Mucosa of gallbladder (tissue), 1 donor: Measurements from ENCODE around the gene AKR1B15. TPM values are rescaled to one million over a fixed set of nuclear protein-coding genes. Genes with fewer than 3 reads are reported as not detected.
"Not testable (repeated sequence)": the region's sequence is repeated elsewhere in the genome, so short reads cannot be mapped to it uniquely, and the experiment has no call there.

Experiments used
- DNase-seq: peaks from one replicate; pipeline ENCODE4 v3.0.0-alpha.2; 2020; ENCODE audit warnings: low spot score
- total RNA-seq: library from RNA; stranded (reverse); gene quantifications from one replicate; pipeline ENCODE4 v1.2.1, GENCODE V29; 2021
- donor health status: DM: no; HTN: no; CAD: no.

The AKR1B15 gene
- total RNA-seq, 1 donor from 2014 or later = 43.2 TPM

GRCh38 chr7:134532180-134532953, 16.5 kb upstream of the AKR1B15 start:
- DNase-seq = peak; percentile 81

GRCh38 chr7:134532954-134533218, 16.0 kb upstream of the AKR1B15 start:
- no peak for DNase-seq

GRCh38 chr7:134533288-134533771, 15.6 kb upstream of the AKR1B15 start:
- no peak for DNase-seq

GRCh38 chr7:134534633-134535032, 14.3 kb upstream of the AKR1B15 start:
- DNase-seq = no peak

- no peak for DNase-seq
These were observed 13.5 kb upstream of the AKR1B15 start for GRCh38 chr7:134535272-134535918.

DNA sequence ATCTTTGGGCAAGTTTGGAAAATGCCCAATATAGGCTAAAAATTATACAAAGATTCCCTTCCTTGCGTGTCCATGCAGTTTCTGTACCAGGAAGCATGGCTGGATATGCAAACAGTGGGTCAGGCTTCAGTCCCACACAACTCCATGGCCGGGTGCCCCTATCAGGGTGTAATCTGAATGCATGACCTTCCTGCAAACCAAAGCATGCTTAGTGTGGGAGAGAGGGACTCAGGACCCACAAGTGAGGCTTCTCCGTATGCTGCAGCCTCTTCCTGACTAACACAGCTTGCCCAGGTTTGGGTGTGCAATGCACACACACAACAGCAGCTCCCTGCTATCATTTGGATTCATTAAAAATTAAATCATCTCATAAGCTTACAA, 13.0 kb upstream of the AKR1B15 start:
- no peak for DNase-seq

GRCh38 chr7:134536558-134536957, 12.4 kb upstream of the AKR1B15 start:
- not testable (repeated sequence) for DNase-seq

GRCh38 chr7:134537273-134537781, 11.6 kb upstream of the AKR1B15 start:
- DNase-seq = not testable (repeated sequence)

DNA sequence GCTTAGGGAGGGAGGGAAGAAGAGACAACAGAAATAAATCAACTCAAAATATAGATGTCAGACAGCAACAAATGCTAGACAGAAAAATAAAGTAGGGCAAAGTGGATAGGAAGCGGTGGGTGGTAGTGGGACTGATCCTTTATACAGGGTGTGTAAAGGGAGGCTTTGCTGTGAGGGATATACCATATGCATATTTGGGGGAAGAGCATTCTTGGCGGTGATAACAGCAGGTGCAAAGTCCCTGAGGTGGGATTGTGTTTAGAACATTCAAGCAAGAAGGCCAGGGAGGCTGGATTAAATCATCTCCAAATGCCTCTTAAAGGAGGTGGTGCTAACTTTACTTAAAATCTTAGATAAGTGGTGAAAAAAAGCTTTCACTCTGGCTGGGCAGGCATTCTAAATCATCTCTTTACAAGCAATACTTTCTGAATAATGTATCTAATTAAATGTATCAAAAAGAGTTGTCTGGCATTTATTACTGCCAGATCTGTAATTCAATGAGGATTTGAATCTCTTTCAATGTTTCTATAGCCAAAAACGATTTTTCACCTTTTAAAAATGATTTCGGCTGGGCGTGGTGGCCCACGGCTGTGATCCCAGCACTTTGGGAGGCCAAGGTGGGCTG, 9.4 kb upstream of the AKR1B15 start:
- no peak for DNase-seq

GRCh38 chr7:134541501-134542194, 7.3 kb upstream of the AKR1B15 start:
- not testable (repeated sequence) for DNase-seq

GRCh38 chr7:134542195-134542771, 6.6 kb upstream of the AKR1B15 start:
- DNase-seq = no peak

GRCh38 chr7:134545380-134545779, 3.5 kb upstream of the AKR1B15 start:
- DNase-seq = no peak

GRCh38 chr7:134545918-134546317, 3.0 kb upstream of the AKR1B15 start:
- DNase-seq = no peak

DNA sequence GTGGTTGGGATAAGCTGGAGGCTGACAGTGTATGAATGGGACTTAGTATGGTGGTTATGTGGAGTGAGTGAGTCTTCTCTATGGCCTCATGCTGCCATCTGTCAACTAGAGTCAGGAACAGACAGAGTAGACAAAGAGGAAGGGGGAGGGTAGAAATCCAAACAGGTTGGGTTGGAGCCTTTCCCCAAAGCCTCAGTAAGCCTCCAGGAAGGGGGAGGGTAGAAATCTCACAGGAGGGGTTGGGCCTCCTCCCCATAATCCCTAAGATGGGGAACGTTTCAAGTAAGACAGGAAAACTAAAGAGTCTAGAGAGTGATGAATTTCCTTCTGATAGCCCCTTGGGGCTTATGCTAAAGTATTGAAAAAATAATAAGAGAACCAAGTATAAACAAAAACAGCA, 2.0 kb upstream of the AKR1B15 start:
- DNase-seq = no peak

DNA sequence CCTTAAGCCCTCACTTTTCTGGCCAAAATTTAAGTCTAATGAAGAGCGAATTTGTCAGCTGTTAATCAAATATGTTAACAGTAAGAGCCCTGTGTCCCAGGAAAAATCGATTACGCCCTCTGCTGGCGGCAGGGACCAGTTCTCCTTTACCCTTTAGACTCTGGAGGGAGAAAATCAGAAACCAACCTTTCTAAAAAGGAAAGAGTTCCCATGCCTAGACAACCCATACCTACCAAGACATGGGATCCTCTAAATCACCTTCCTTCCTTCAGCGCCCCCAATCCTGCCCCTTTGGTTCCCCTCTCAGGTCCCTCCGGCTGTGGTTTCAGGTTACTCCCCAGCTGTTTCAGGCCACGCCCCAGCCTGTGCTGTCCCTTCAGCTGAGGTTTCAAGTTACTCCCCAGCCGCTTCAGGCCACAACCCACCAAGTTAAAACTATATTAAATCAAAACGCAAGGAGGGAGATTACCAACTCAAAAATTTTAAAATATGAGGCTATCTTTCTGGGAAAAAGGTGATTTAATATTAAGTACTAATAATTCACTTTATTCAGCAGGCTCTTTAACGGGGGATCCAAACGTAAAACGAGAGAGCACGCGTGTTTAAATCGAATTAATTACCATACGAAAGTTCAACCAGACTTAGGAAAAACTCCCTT, 1.4 kb upstream of the AKR1B15 start:
- peak; percentile 71 for DNase-seq

DNA sequence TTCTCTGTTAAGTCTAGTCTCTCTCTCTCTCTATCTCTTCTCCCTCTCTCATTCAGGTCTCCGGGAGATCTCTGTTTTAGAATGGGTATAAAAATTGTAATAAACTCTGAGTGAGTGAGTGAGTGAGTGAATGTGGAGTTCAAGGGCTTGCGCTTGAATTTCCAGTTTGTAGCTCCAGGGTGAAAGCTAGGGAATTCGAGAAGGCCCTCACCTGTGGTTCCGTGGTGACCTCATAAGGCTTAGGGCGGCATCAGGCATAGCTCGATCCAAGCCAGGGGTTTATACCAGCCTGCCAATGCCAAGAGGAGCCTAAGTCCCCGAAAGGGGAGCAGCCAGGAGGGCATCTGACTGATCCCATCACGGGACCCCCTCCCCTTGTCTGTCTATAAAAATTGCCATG, 456 bp downstream of the AKR1B15 start:
- no peak for DNase-seq

GRCh38 chr7:134552105-134552504, 3.2 kb downstream of the AKR1B15 start:
- peak; percentile 45 for DNase-seq

DNA sequence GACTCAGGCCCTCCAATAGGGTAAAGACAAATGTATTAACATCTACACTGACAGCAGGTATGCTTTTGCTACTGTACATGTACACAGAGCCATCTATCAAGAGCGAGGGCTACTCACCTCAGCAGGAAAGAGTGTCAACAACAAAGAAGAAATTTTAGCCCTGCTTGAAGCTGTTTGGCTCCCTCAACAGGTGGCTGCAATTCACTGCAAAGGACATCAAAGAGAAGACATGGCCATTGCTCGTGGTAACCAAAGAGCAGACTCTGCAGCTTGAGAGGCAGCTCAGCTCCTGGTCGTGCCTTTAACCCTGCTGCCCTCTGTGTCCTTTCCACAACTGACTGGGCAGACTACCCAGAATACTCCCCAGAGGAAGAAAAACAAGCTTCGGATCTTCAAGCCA, 5.1 kb downstream of the AKR1B15 start:
- DNase-seq = no peak

GRCh38 chr7:134554417-134554966, 5.6 kb downstream of the AKR1B15 start:
- DNase-seq = peak; percentile 47

- no peak for DNase-seq
These were observed 8.5 kb downstream of the AKR1B15 start for GRCh38 chr7:134557391-134557790.

DNA sequence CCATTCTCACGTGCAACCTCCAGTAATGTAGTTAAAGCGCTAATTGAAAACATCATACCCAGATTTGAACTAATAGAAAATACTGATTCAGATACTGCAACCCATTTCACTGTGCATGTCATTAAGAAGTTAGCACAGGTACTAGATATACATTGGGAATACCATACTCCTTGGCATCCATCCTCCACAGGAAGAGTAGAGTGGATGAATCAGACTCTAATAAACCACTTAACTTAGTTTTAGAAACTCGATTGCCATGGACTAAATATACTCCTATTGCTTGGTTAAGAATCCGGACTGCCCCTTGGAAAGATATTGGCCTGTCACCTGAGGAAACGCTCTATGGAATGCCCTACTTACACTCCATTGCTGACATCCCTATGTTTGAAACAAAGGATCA, 9.5 kb downstream of the AKR1B15 start:
- no peak for DNase-seq
